Measurements from ENCODE around the gene ARHGEF19. TPM values are rescaled to one million over a fixed set of nuclear protein-coding genes. Genes with fewer than 3 reads are reported as not detected.

Gene ARHGEF19
- total and polyA plus RNA-seq, 9 of the 15 experiments (the other 6 are each of a cell fraction or from before 2014, with no cell fraction given): 0.73 to 21.0 (median 5.2) TPM

DNA sequence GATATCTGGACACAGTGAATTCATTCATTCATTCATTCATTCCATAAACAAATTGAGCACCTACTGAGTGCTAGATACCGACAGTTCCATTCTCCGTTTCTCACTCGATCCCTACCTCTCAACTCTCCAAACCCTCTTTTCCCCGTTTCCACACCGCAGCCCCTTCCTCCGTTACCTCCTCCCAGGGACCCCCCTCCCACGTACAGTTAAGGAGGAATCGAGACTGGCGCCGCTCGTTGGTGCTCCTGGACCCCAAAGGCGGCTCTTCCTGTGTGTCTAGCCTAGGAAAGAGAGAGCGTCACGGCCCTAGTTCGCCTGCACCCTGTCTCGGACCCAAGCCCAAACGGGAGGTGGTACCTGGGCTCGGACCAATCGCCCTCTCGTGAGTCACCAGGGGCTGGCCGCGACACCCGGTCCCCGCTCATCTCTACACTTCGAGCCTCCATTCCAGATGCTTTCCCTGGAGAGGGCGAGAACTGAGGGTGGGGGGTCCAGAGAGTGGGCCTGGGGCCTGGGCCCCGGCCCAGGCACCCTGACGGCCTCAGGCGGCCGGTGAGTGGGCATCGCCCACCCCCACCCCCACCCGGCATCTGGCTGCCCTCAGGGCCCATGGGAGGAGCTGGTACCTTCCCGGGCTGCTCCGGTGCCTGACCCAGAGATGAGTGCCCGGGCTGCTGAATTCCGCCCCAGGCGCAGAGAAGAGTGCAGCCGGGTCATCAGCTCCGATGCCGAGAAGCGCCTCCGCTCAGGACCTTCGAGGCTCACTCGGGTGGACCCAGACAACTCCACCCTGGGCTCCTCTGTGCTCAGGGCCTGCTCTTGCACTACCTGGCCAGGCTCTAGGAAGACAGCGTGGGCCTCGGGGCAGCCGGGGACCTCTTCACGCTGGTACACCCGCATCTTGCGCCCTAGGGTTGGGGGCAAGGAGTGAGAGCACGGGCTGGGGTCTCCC, 4.9 kb downstream of the ARHGEF19 start (continued):
- TF ChIP-seq, protein P1, sequence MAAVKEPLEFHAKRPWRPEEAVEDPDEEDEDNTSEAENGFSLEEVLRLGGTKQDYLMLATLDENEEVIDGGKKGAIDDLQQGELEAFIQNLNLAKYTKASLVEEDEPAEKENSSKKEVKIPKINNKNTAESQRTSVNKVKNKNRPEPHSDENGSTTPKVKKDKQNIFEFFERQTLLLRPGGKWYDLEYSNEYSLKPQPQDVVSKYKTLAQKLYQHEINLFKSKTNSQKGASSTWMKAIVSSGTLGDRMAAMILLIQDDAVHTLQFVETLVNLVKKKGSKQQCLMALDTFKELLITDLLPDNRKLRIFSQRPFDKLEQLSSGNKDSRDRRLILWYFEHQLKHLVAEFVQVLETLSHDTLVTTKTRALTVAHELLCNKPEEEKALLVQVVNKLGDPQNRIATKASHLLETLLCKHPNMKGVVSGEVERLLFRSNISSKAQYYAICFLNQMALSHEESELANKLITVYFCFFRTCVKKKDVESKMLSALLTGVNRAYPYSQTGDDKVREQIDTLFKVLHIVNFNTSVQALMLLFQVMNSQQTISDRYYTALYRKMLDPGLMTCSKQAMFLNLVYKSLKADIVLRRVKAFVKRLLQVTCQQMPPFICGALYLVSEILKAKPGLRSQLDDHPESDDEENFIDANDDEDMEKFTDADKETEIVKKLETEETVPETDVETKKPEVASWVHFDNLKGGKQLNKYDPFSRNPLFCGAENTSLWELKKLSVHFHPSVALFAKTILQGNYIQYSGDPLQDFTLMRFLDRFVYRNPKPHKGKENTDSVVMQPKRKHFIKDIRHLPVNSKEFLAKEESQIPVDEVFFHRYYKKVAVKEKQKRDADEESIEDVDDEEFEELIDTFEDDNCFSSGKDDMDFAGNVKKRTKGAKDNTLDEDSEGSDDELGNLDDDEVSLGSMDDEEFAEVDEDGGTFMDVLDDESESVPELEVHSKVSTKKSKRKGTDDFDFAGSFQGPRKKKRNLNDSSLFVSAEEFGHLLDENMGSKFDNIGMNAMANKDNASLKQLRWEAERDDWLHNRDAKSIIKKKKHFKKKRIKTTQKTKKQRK (IDR thresholded peaks at IDR 0.05; ENCODE audit: borderline replicate concordance, low read depth, low read length): no peak
- 0 out of 2 replicates have a peak, but pooled peaks have one; percentile 26 for TF ChIP-seq NCOA1 (IDR thresholded peaks at IDR 0.05; ENCODE audit: low read depth)
- TF ChIP-seq ZNF57 (CRISPR knock-in tag; IDR thresholded peaks at IDR 0.05): no peak
- no peak for TF ChIP-seq SRSF9 (IDR thresholded peaks at IDR 0.05; ENCODE audit: borderline replicate concordance, low read depth, low read length)
- 0 out of 2 replicates have a peak, but pooled peaks have one; percentile 48 for TF ChIP-seq LCOR (CRISPR knock-in tag; IDR thresholded peaks at IDR 0.05)
- TF ChIP-seq SMC3 (conservative IDR thresholded peaks at IDR 0.05; ENCODE audit: insufficient read depth, low read depth, low read length): no peak
- TF ChIP-seq, protein P2, sequence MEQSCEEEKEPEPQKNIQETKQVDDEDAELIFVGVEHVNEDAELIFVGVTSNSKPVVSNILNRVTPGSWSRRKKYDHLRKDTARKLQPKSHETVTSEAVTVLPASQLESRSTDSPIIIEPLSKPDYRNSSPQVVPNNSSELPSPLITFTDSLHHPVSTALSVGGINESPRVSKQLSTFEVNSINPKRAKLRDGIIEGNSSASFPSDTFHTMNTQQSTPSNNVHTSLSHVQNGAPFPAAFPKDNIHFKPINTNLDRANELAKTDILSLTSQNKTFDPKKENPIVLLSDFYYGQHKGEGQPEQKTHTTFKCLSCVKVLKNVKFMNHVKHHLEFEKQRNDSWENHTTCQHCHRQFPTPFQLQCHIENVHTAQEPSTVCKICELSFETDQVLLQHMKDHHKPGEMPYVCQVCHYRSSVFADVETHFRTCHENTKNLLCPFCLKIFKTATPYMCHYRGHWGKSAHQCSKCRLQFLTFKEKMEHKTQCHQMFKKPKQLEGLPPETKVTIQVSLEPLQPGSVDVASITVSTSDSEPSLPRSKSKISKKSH (CRISPR knock-in tag; IDR thresholded peaks at IDR 0.05): no peak
- no peak for TF ChIP-seq ZNF766 (CRISPR knock-in tag; conservative IDR thresholded peaks at IDR 0.05)
- TF ChIP-seq, protein P3, sequence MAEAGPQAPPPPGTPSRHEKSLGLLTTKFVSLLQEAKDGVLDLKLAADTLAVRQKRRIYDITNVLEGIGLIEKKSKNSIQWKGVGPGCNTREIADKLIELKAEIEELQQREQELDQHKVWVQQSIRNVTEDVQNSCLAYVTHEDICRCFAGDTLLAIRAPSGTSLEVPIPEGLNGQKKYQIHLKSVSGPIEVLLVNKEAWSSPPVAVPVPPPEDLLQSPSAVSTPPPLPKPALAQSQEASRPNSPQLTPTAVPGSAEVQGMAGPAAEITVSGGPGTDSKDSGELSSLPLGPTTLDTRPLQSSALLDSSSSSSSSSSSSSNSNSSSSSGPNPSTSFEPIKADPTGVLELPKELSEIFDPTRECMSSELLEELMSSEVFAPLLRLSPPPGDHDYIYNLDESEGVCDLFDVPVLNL (CRISPR knock-in tag; IDR thresholded peaks at IDR 0.05; ENCODE audit: low read depth): no peak
- TF ChIP-seq ZNF696 (CRISPR knock-in tag; conservative IDR thresholded peaks at IDR 0.05): no peak
- peak; percentile 58; the same call in 1 of the 2 replicates for TF ChIP-seq HDAC8 (tag; IDR thresholded peaks at IDR 0.05)
- no peak for TF ChIP-seq ZNF121 (CRISPR knock-in tag; conservative IDR thresholded peaks at IDR 0.05)
- TF ChIP-seq MCM5 (IDR thresholded peaks at IDR 0.05; ENCODE audit: low read depth): no peak
- TF ChIP-seq, protein P4, sequence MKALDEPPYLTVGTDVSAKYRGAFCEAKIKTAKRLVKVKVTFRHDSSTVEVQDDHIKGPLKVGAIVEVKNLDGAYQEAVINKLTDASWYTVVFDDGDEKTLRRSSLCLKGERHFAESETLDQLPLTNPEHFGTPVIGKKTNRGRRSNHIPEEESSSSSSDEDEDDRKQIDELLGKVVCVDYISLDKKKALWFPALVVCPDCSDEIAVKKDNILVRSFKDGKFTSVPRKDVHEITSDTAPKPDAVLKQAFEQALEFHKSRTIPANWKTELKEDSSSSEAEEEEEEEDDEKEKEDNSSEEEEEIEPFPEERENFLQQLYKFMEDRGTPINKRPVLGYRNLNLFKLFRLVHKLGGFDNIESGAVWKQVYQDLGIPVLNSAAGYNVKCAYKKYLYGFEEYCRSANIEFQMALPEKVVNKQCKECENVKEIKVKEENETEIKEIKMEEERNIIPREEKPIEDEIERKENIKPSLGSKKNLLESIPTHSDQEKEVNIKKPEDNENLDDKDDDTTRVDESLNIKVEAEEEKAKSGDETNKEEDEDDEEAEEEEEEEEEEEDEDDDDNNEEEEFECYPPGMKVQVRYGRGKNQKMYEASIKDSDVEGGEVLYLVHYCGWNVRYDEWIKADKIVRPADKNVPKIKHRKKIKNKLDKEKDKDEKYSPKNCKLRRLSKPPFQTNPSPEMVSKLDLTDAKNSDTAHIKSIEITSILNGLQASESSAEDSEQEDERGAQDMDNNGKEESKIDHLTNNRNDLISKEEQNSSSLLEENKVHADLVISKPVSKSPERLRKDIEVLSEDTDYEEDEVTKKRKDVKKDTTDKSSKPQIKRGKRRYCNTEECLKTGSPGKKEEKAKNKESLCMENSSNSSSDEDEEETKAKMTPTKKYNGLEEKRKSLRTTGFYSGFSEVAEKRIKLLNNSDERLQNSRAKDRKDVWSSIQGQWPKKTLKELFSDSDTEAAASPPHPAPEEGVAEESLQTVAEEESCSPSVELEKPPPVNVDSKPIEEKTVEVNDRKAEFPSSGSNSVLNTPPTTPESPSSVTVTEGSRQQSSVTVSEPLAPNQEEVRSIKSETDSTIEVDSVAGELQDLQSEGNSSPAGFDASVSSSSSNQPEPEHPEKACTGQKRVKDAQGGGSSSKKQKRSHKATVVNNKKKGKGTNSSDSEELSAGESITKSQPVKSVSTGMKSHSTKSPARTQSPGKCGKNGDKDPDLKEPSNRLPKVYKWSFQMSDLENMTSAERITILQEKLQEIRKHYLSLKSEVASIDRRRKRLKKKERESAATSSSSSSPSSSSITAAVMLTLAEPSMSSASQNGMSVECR (CRISPR knock-in tag; IDR thresholded peaks at IDR 0.05): no peak
- TF ChIP-seq, protein P5, sequence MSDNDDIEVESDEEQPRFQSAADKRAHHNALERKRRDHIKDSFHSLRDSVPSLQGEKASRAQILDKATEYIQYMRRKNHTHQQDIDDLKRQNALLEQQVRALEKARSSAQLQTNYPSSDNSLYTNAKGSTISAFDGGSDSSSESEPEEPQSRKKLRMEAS (CRISPR knock-in tag; IDR thresholded peaks at IDR 0.05): no peak
- TF ChIP-seq ZNF133 (CRISPR knock-in tag; IDR thresholded peaks at IDR 0.05): no peak

Data from K562 (cell line).